ENCODE data around the gene PIN1. TPM values are rescaled to one million over a fixed set of nuclear protein-coding genes. Genes with fewer than 3 reads are reported as not detected.

PIN1 gene
- polyA plus RNA-seq, 3 donors = 67.4 to 79.8 (median 68.3) TPM

DNA sequence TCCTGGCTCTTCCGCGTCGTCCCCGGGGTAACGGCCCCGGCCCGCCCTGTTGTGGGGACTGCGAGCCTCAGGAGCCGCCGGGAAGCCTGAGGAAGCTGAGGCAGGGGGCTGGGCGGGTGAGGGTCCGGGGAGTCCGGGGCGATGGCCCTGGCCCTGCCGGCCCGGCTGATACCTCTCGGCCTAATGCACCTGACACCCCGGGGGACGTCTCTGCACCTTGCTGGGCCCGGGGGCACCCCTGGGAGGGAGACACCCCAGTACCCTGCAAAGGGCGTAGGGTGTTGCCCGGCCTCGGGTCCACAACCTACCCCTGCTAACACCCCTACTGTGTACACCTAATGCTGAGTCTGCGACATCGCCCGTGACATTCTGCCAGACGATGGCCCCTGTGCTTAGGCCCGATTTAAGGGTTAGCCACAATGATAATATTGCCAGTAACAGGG, 410 bp downstream of the PIN1 start:
- H3K4me2 ChIP-seq (replicated peaks; ENCODE audit: extremely low read depth, low read length, poor library complexity, severe bottlenecking) = peak overlapping the region; percentile 91
- peak overlapping the region; percentile 83 for H2AFZ ChIP-seq (ENCODE audit: insufficient read depth, low read depth, low read length, poor library complexity, severe bottlenecking)
- H3K27ac Mint-ChIP-seq = peak overlapping the region in 5 of 7 donors; percentile 3 to 81 (median 58)
- intact Hi-C loops (cut with micrococcal nuclease) = loop anchor here in 1 of 2 donors (1.0 kb wide), 1 partner anchor 16 kb away; the partner anchor contains the start of gene FBXL12
- H3K27ac ChIP-seq (ENCODE audit: low read depth in 1 of 2, low read length in 2 of 2) = peak overlapping the region in 1 of 2 donors; percentile 71
- peaks cover 20 to 37% of the 10 kb centered on the region in 2 donors for H3K36me3 Mint-ChIP-seq
- H3K4me3 ChIP-seq (replicated peaks in 1 of 3; ENCODE audit: low read depth in 2 of 3, low read length in 3 of 3) = peak overlapping the region; percentile 62 to 86 (median 64)
- no peaks in the 10 kb centered on the region for H3K9me3 ChIP-seq (replicated peaks in 1 of 2; ENCODE audit: control insufficient read depth in 1 of 2, insufficient read depth in 1 of 2, low read length in 2 of 2)
- WGBS (ENCODE audit: insufficient coverage) = 3% methylated on average over 27 of the region's 28 CpGs
- no peaks in the 10 kb centered on the region for H3K27me3 ChIP-seq (ENCODE audit: control insufficient read depth in 2 of 2, insufficient read depth in 2 of 2, low read length in 2 of 2)
- H4K20me1 ChIP-seq (ENCODE audit: insufficient read depth, low read length) = no peaks in the 10 kb centered on the region
- H3K9ac ChIP-seq (ENCODE audit: insufficient read depth, low read length, poor library complexity, severe bottlenecking) = peak overlapping the region; percentile 76
- peaks cover 25 to 31% of the 10 kb centered on the region in 2 donors for H3K36me3 ChIP-seq (replicated peaks in 1 of 2; ENCODE audit: control insufficient read depth in 1 of 2, insufficient read depth in 2 of 2, low read length in 2 of 2)
- peaks cover 27% of the 10 kb centered on the region for H3K79me2 ChIP-seq (ENCODE audit: insufficient read depth, low read length)
- H3K4me3 Mint-ChIP-seq = peak overlapping the region; percentile 65 to 78
- DNase-seq = no peak
- H3K9me3 Mint-ChIP-seq = peaks cover 0 to 3% (median 0%) of the 10 kb centered on the region in 7 donors
- H3K27me3 Mint-ChIP-seq (ENCODE audit: low read depth in 3 of 3) = peaks cover 0 to 2% (median 0%) of the 10 kb centered on the region in 3 donors
- H3K4me1 ChIP-seq (ENCODE audit: control insufficient read depth in 1 of 2, insufficient read depth in 2 of 2, low read length in 2 of 2) = peaks cover 11 to 14% of the 10 kb centered on the region in 2 donors
- H3K4me1 Mint-ChIP-seq = peaks cover 12% of the 10 kb centered on the region
- no peak for TF ChIP-seq CTCF (IDR thresholded peaks at IDR 0.05)

DNA sequence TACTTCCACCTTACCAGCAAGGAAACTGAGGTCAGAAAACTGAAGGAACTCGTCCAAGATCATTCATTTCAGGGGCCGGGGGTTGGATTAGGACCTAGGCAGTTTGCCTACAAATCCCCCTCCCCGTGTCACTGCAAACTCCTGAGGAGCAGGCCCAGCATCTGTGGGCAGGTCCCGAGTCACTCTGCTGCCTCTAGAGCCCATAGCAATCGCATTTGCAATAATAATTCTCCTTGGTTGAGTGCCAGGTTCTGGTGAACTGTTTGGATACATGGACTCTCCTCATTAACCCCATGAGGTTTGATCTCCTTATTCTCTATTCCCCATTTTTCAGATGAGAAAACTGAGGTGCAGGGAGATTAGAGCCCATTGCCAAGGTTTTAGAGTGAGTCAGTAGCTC, 903 bp downstream of the PIN1 start:
- H3K9ac ChIP-seq (ENCODE audit: insufficient read depth, low read length, poor library complexity, severe bottlenecking) = peak overlapping the region; percentile 76
- peak overlapping the region in 2 of 3 experiments; percentile 62 to 86 for H3K4me3 ChIP-seq (replicated peaks in 1 of 3; ENCODE audit: low read depth in 2 of 3, low read length in 3 of 3)
- H2AFZ ChIP-seq (ENCODE audit: insufficient read depth, low read depth, low read length, poor library complexity, severe bottlenecking) = peak overlapping the region; percentile 83
- peak overlapping the region; percentile 4 to 81 (median 58) for H3K27ac Mint-ChIP-seq
- H4K20me1 ChIP-seq (ENCODE audit: insufficient read depth, low read length) = no peaks in the 10 kb centered on the region
- peaks cover 0 to 2% (median 0%) of the 10 kb centered on the region in 3 donors for H3K27me3 Mint-ChIP-seq (ENCODE audit: low read depth in 3 of 3)
- H3K4me3 Mint-ChIP-seq = peak overlapping the region; percentile 65 to 78
- peaks cover 24 to 39% of the 10 kb centered on the region in 2 donors for H3K36me3 Mint-ChIP-seq
- intact Hi-C loops (cut with micrococcal nuclease) = no loop called here
- H3K36me3 ChIP-seq (replicated peaks in 1 of 2; ENCODE audit: control insufficient read depth in 1 of 2, insufficient read depth in 2 of 2, low read length in 2 of 2) = peaks cover 30 to 33% of the 10 kb centered on the region in 2 donors
- H3K27ac ChIP-seq (ENCODE audit: low read depth in 1 of 2, low read length in 2 of 2) = peak overlapping the region in 1 of 2 donors; percentile 71
- H3K9me3 Mint-ChIP-seq = peaks cover 0 to 4% (median 0%) of the 10 kb centered on the region in 7 donors
- peaks cover 11 to 14% of the 10 kb centered on the region in 2 donors for H3K4me1 ChIP-seq (ENCODE audit: control insufficient read depth in 1 of 2, insufficient read depth in 2 of 2, low read length in 2 of 2)
- DNase-seq = no peak
- no peaks in the 10 kb centered on the region for H3K27me3 ChIP-seq (ENCODE audit: control insufficient read depth in 2 of 2, insufficient read depth in 2 of 2, low read length in 2 of 2)
- H3K9me3 ChIP-seq (replicated peaks in 1 of 2; ENCODE audit: control insufficient read depth in 1 of 2, insufficient read depth in 1 of 2, low read length in 2 of 2) = no peaks in the 10 kb centered on the region
- H3K4me1 Mint-ChIP-seq = peaks cover 12% of the 10 kb centered on the region
- no peak for TF ChIP-seq CTCF (IDR thresholded peaks at IDR 0.05)
- H3K4me2 ChIP-seq (replicated peaks; ENCODE audit: extremely low read depth, low read length, poor library complexity, severe bottlenecking) = peak overlapping the region; percentile 91
- 14% methylated on average over 2 of the region's 5 CpGs for WGBS (ENCODE audit: insufficient coverage)
- H3K79me2 ChIP-seq (ENCODE audit: insufficient read depth, low read length) = peaks cover 28% of the 10 kb centered on the region

Measured in CD14-positive monocyte (primary cell).